GM18498 (cell line): ENCODE data around the gene GAPDH.
"Not testable (repeated sequence)": the region's sequence is repeated elsewhere in the genome, so short reads cannot be mapped to it uniquely, and the experiment has no call there.

ENCODE experiments used
- ATAC-seq: cut with Tn5 transposase; IDR thresholded peaks from one replicate; pipeline ENCODE4 v1.9.1; 2021; ENCODE audit warnings: mild to moderate bottlenecking, moderate library complexity; ENCODE audit not compliant: unreplicated experiment

GAPDH gene

GRCh38 chr12:6533923-6534694 lies at the start of gene GAPDH:
GAPDH (plus strand) TSS chr12:6534517; CDS start chr12:6534833, 316 bp downstream.
- ATAC-seq = peak; percentile 65

- ATAC-seq = no peak
Observed at GRCh38 chr12:6488240-6488639, 46.1 kb upstream of the GAPDH start.

GRCh38 chr12:6489449-6489848 lies 44.9 kb upstream of the GAPDH start:
- no peak for ATAC-seq

- not testable (repeated sequence) for ATAC-seq
Observed at GRCh38 chr12:6490673-6491072, 43.6 kb upstream of the GAPDH start.

GRCh38 chr12:6492838-6493496 lies 41.4 kb upstream of the GAPDH start, which contains the start of gene MRPL51:
MRPL51 (minus strand) TSS chr12:6493262; CDS start chr12:6493136, 126 bp downstream.
- peak; percentile 71 for ATAC-seq

- peak; percentile 89 for ATAC-seq
Observed at GRCh38 chr12:6493497-6494257, 40.6 kb upstream of the GAPDH start, which contains the start of gene NCAPD2. NCAPD2 (plus strand) TSS chr12:6494102; CDS start chr12:6495099, 997 bp downstream.

GRCh38 chr12:6494258-6494743 lies 40.0 kb upstream of the GAPDH start:
- no peak for ATAC-seq

GRCh38 chr12:6494968-6495367 lies 39.3 kb upstream of the GAPDH start:
- no peak for ATAC-seq

- not testable (repeated sequence) for ATAC-seq
Observed at GRCh38 chr12:6497291-6497690, 37.0 kb upstream of the GAPDH start.

GRCh38 chr12:6500466-6500865 lies 33.9 kb upstream of the GAPDH start:
- ATAC-seq = no peak

- ATAC-seq = no peak
Observed at GRCh38 chr12:6507102-6507998, 27.0 kb upstream of the GAPDH start.

GRCh38 chr12:6508087-6508486 lies 26.2 kb upstream of the GAPDH start:
- no peak for ATAC-seq

- no peak for ATAC-seq
Observed at GRCh38 chr12:6520186-6520585, 14.1 kb upstream of the GAPDH start.

- ATAC-seq = no peak
Observed at GRCh38 chr12:6522193-6522592, 12.1 kb upstream of the GAPDH start.

GRCh38 chr12:6523708-6524107 lies 10.6 kb upstream of the GAPDH start:
- ATAC-seq = no peak

GRCh38 chr12:6524648-6525047 lies 9.7 kb upstream of the GAPDH start:
- no peak for ATAC-seq

GRCh38 chr12:6526201-6526600 lies 8.1 kb upstream of the GAPDH start:
- ATAC-seq = no peak

- no peak for ATAC-seq
Observed at GRCh38 chr12:6526766-6527525, 7.4 kb upstream of the GAPDH start.

- ATAC-seq = no peak
Observed at GRCh38 chr12:6527711-6528110, 6.6 kb upstream of the GAPDH start.
